NCI-H1417 treated with DMSO at 0.1 percent for 48 hours (cell line): ENCODE data around the gene MPDU1.
"Not testable (repeated sequence)": the region's sequence is repeated elsewhere in the genome, so short reads cannot be mapped to it uniquely, and the experiment has no call there.

Experiments used
- DNase-seq: peaks from one replicate; lab custom pipeline; 2025; lab: John Stamatoyannopoulos, UW

The MPDU1 gene

GRCh38 chr17:7614425-7615264 is 31.0 kb downstream of the MPDU1 start, which contains the start of gene FXR2:
FXR2 (minus strand) TSS chr17:7614897; CDS start chr17:7614532, 365 bp downstream.
- DNase-seq = peak; percentile 99

GRCh38 chr17:7615265-7615747 is 31.7 kb downstream of the MPDU1 start:
- no peak for DNase-seq

GRCh38 chr17:7618608-7619007 is 35.0 kb downstream of the MPDU1 start:
- DNase-seq = no peak

- DNase-seq = no peak
Measured at GRCh38 chr17:7620835-7621234, 37.2 kb downstream of the MPDU1 start.

GRCh38 chr17:7623661-7624060 is 40.0 kb downstream of the MPDU1 start:
- no peak for DNase-seq

- not testable (repeated sequence) for DNase-seq
Measured at GRCh38 chr17:7625749-7626148, 42.1 kb downstream of the MPDU1 start.

- no peak for DNase-seq
Measured at GRCh38 chr17:7626307-7626706, 42.7 kb downstream of the MPDU1 start.

GRCh38 chr17:7626956-7627249 is 43.3 kb downstream of the MPDU1 start:
- no peak for DNase-seq

- peak; percentile 2 for DNase-seq
Measured at GRCh38 chr17:7627250-7628121, 43.8 kb downstream of the MPDU1 start, which contains the start of gene SAT2. SAT2 (minus strand) TSS chr17:7627821; CDS start chr17:7627635, 186 bp downstream.

GRCh38 chr17:7629939-7630571 is 46.4 kb downstream of the MPDU1 start, which contains the start of gene SHBG:
SHBG (plus strand) TSS chr17:7630135; CDS start chr17:7630173, 38 bp downstream.
- no peak for DNase-seq

- DNase-seq = no peak
Measured at GRCh38 chr17:7631398-7632380, 48.0 kb downstream of the MPDU1 start.

GRCh38 chr17:7632492-7632894 is 48.8 kb downstream of the MPDU1 start:
- no peak for DNase-seq

GRCh38 chr17:7633093-7633492 is 49.4 kb downstream of the MPDU1 start:
- DNase-seq = no peak

GRCh38 chr17:7634384-7634783 is 50.7 kb downstream of the MPDU1 start:
- DNase-seq = no peak

GRCh38 chr17:7636163-7636562 is 52.5 kb downstream of the MPDU1 start:
- no peak for DNase-seq
